AG04450 (cell line): ENCODE measurements around the gene RTN1. TPM values are rescaled to one million over a fixed set of nuclear protein-coding genes. Genes with fewer than 3 reads are reported as not detected.

Experiments used
- CTCF ChIA-PET: fragments of 300-600, 350-600 bp; formaldehyde crosslinking; extraction: SDS; loops from one replicate; lab custom pipeline; 2022; ENCODE audit warnings: antibody characterized with exemption, inconsistent platforms; lab: Charles Lee
- POLR2A ChIA-PET: fragments of 350-600 bp; formaldehyde crosslinking; extraction: SDS; loops from one replicate; lab custom pipeline; 2021; ENCODE audit warnings: antibody characterized with exemption, inconsistent platforms; lab: Yijun Ruan, JAX
- DNase-seq: peaks from one replicate; pipeline ENCODE4 v3.0.0-alpha.2; 2011; ENCODE audit warnings: low read depth, low spot score
- H3K27ac ChIP-seq: one replicate; pipeline ENCODE4 v1.5.1; 2012; ENCODE audit warnings: low read depth, low read length, control low read depth
- H3K27me3 ChIP-seq: one replicate; pipeline ENCODE4 v1.6.0; 2012; ENCODE audit warnings: low read length; ENCODE audit not compliant: control insufficient read depth, insufficient read depth
- H3K4me3 ChIP-seq: 2 replicates; pipeline ENCODE4 v1.5.1; 2011; ENCODE audit warnings: mild to moderate bottlenecking, low read depth, low read length, control low read depth
- H3K9me3 ChIP-seq: 2 replicates; pipeline ENCODE4 v1.5.1; 2012; ENCODE audit warnings: low read length; ENCODE audit not compliant: control insufficient read depth, insufficient read depth
- polyA plus RNA-seq: library from polyadenylated mRNA; depleted of rRNA; stranded (reverse); fragments of >200 nt; gene quantifications from 2 replicates; pipeline ENCODE4 v1.2.3, GENCODE V29; 2011
- TF ChIP-seq, protein P1 (sequence below): IDR thresholded peaks from 2 replicates; pipeline ENCODE4 v1.5.1; 2011; ENCODE audit warnings: low read depth, low read length, control low read depth, inconsistent platforms

Gene RTN1
- polyA plus RNA-seq, 1 experiment = 0.98 TPM

- Histone ChIP-seq H3K4me3 (peak overlapping the region; percentile 54; the same call in 1 of the 2 replicates), H3K27ac (no peak overlapping the region), H3K9me3 (no peaks in the 10 kb centered on the region), H3K27me3 (peaks cover 27% of the 10 kb centered on the region)
- ChIA-PET CTCF (no interaction called here), POLR2A (no interaction called here)
- no peak for DNase-seq
- TF ChIP-seq, protein P1, sequence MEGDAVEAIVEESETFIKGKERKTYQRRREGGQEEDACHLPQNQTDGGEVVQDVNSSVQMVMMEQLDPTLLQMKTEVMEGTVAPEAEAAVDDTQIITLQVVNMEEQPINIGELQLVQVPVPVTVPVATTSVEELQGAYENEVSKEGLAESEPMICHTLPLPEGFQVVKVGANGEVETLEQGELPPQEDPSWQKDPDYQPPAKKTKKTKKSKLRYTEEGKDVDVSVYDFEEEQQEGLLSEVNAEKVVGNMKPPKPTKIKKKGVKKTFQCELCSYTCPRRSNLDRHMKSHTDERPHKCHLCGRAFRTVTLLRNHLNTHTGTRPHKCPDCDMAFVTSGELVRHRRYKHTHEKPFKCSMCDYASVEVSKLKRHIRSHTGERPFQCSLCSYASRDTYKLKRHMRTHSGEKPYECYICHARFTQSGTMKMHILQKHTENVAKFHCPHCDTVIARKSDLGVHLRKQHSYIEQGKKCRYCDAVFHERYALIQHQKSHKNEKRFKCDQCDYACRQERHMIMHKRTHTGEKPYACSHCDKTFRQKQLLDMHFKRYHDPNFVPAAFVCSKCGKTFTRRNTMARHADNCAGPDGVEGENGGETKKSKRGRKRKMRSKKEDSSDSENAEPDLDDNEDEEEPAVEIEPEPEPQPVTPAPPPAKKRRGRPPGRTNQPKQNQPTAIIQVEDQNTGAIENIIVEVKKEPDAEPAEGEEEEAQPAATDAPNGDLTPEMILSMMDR = no peak
Measured at GRCh38 chr14:59869381-59870255, 958 bp downstream of the RTN1 start.

- Histone ChIP-seq H3K4me3 (no peak overlapping the region), H3K27ac (no peak overlapping the region), H3K9me3 (no peaks in the 10 kb centered on the region), H3K27me3 (peaks cover 25% of the 10 kb centered on the region)
- TF ChIP-seq, protein P1 = no peak
- ChIA-PET POLR2A (no interaction called here), CTCF (no interaction called here)
- no peak for DNase-seq
Measured at GRCh38 chr14:59868021-59868420, 2.6 kb downstream of the RTN1 start.

GRCh38 chr14:59863806-59864525 lies 6.6 kb downstream of the RTN1 start:
- DNase-seq = no peak
- H3K9me3 ChIP-seq = no peaks in the 10 kb centered on the region
- POLR2A ChIA-PET = no interaction called here
- CTCF ChIA-PET = no interaction called here
- TF ChIP-seq, protein P1 = no peak
- peaks cover 2% of the 10 kb centered on the region for H3K27me3 ChIP-seq
- H3K4me3 ChIP-seq = no peak overlapping the region
- no peak overlapping the region for H3K27ac ChIP-seq

DNA sequence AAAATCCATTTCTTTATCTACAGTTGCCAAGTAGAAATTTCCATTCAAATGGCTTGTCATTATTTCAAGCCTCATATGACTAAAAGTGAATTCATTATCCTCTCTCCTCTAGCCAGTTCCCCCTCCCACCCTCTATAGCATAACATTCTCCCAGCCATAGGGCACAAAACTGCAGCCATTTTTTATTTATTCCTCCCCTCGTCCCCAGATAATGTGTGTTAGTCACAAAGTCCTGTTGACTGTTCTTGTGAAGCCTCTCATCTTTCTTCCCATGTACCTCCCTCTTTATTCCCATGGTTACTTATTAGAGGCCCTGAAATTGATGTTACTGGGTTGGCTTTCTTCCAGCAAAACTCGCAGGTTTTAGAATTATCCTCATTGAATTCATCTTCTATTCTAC lies 13.2 kb downstream of the RTN1 start:
- no peaks in the 10 kb centered on the region for H3K9me3 ChIP-seq
- POLR2A ChIA-PET = no interaction called here
- no peak overlapping the region for H3K4me3 ChIP-seq
- no peaks in the 10 kb centered on the region for H3K27me3 ChIP-seq
- CTCF ChIA-PET = no interaction called here
- H3K27ac ChIP-seq = no peak overlapping the region
- TF ChIP-seq, protein P1 = no peak
- DNase-seq = no peak

- Histone ChIP-seq H3K27me3 (no peaks in the 10 kb centered on the region), H3K9me3 (no peaks in the 10 kb centered on the region), H3K27ac (no peak overlapping the region), H3K4me3 (no peak overlapping the region)
- no peak for DNase-seq
- CTCF ChIA-PET = no interaction called here
- POLR2A ChIA-PET = no interaction called here
- TF ChIP-seq, protein P1 = no peak
Measured at GRCh38 chr14:59852350-59852749, 18.2 kb downstream of the RTN1 start.
